GM12891 (cell line): ENCODE results near the gene PRSS38.
"Not testable (repeated sequence)": the region's sequence is repeated elsewhere in the genome, so short reads cannot be mapped to it uniquely, and the experiment has no call there.

Source experiments
- POLR2A ChIP-seq: IDR thresholded peaks from 2 replicates; pipeline ENCODE4 v1.6.1; 2011; ENCODE audit warnings: low read depth, low read length, control low read depth
- TAF1 ChIP-seq: IDR thresholded peaks from 2 replicates; pipeline ENCODE4 v1.6.1; 2011; ENCODE audit warnings: low read depth, low read length, control low read depth

DNA sequence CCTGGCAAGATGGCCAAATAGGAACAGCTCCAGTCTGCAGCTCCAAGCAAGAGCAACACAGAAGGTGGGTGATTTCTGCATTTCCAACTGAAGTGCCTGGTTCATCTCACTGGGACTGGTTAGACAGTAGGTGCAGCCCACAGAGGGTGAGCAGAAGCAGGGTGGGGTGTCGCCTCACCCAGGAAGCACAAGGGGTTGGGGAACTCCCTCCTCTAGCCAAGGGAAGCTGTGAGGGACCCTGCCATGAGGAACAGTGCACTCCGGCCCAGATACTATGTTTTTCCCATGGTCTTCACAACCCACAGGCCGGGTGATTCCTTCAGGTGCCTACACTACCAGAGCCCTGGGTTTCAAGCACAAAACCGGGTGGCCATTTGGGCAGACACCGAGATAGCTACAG is 56.4 kb downstream of the PRSS38 start:
- not testable (repeated sequence) for TF ChIP-seq TAF1, POLR2A
